ENCODE measurements around the gene MMP24. TPM values are rescaled to one million over a fixed set of nuclear protein-coding genes. Genes with fewer than 3 reads are reported as not detected.

Gene MMP24
- total RNA-seq, 1 experiment from 2014 or later = 13.0 TPM

- CTCF ChIA-PET = interaction anchor here (0.6 to 8.3 kb wide), 22 partner anchors 10 to 441 kb away, joined by 3 to 167 read pairs (median 5); partner anchors contain the start of genes CEP250, EIF6, GDF5 and UQCC1
- BruUV-seq (replicated peaks) = no TSS peak
- Mint-ChIP-seq H3K4me1 (ENCODE audit: low read depth, unreplicated experiment) (peaks cover 41% of the 10 kb centered on the region), H3K36me3 (ENCODE audit: insufficient read depth, unreplicated experiment) (peaks cover 27% of the 10 kb centered on the region), H3K27ac (ENCODE audit: unreplicated experiment) (peak overlapping the region; percentile 54), H3K27me3 (ENCODE audit: insufficient read depth, unreplicated experiment) (no peaks in the 10 kb centered on the region), H3K4me3 (ENCODE audit: unreplicated experiment) (peak overlapping the region; percentile 28), H3K9me3 (ENCODE audit: unreplicated experiment) (no peaks in the 10 kb centered on the region)
- peaks cover 44% of the 10 kb centered on the region for H3K4me1 ChIP-seq
- H3K4me3 ChIP-seq (ENCODE audit: low read depth, low read length) = no peak overlapping the region
- POLR2A ChIA-PET = interaction anchor here (0.6 kb wide), 3 partner anchors 13 to 428 kb away, joined by 3 to 5 read pairs (median 4); partner anchors contain the start of gene ACSS2
- H3K27me3 ChIP-seq (replicated peaks; ENCODE audit: control insufficient read depth, insufficient read depth, low read length) = no peaks in the 10 kb centered on the region
- intact Hi-C loops (cut with micrococcal nuclease; ENCODE audit: unreplicated experiment) = loop anchor here (1.0 kb wide), 4 partner anchors 20 to 143 kb away; partner anchors contain the start of gene EIF6
- TF ChIP-seq CTCF (IDR thresholded peaks at IDR 0.05; ENCODE audit: insufficient read depth in 1 of 2, low read depth in 1 of 2, low read length in 1 of 2, severe bottlenecking in 1 of 2, unreplicated experiment in 1 of 2) = peak; percentile 99 to 100
- DNase-seq = peak; percentile 97
- no peaks in the 10 kb centered on the region for H3K9me3 ChIP-seq
- H3K36me3 ChIP-seq (ENCODE audit: control insufficient read depth, insufficient read depth, low read length) = peaks cover 3% of the 10 kb centered on the region; the same call in 1 of the 2 replicates
Observed at GRCh38 chr20:35303735-35304491, 77.4 kb downstream of the MMP24 start.

GRCh38 chr20:35304956-35305355 is 78.5 kb downstream of the MMP24 start:
- H3K27ac Mint-ChIP-seq (ENCODE audit: unreplicated experiment) = peak overlapping the region; percentile 54
- H3K27me3 Mint-ChIP-seq (ENCODE audit: insufficient read depth, unreplicated experiment) = no peaks in the 10 kb centered on the region
- peaks cover 25% of the 10 kb centered on the region for H3K36me3 Mint-ChIP-seq (ENCODE audit: insufficient read depth, unreplicated experiment)
- DNase-seq = no peak
- peaks cover 4% of the 10 kb centered on the region; the same call in 1 of the 2 replicates for H3K36me3 ChIP-seq (ENCODE audit: control insufficient read depth, insufficient read depth, low read length)
- no peaks in the 10 kb centered on the region for H3K9me3 ChIP-seq
- CTCF ChIA-PET = interaction anchor here (0.8 to 8.3 kb wide), 14 partner anchors 9 to 209 kb away, joined by 3 to 167 read pairs (median 16); partner anchors contain the start of gene EIF6
- intact Hi-C loops (cut with micrococcal nuclease; ENCODE audit: unreplicated experiment) = loop anchor here (1.0 kb wide), 4 partner anchors 21 to 142 kb away; partner anchors contain the start of gene EIF6
- TF ChIP-seq CTCF (IDR thresholded peaks at IDR 0.05; ENCODE audit: insufficient read depth in 1 of 2, low read depth in 1 of 2, low read length in 1 of 2, severe bottlenecking in 1 of 2, unreplicated experiment in 1 of 2) = no peak
- no peak overlapping the region for H3K4me3 Mint-ChIP-seq (ENCODE audit: unreplicated experiment)
- H3K4me1 ChIP-seq = peaks cover 44% of the 10 kb centered on the region
- H3K4me3 ChIP-seq (ENCODE audit: low read depth, low read length) = no peak overlapping the region
- H3K9me3 Mint-ChIP-seq (ENCODE audit: unreplicated experiment) = no peaks in the 10 kb centered on the region
- peaks cover 41% of the 10 kb centered on the region for H3K4me1 Mint-ChIP-seq (ENCODE audit: low read depth, unreplicated experiment)
- POLR2A ChIA-PET = interaction anchor here (0.6 to 1.1 kb wide), 2 partner anchors 16 to 41 kb away, joined by 4 to 7 read pairs; no protein-coding TSS in a partner anchor
- no TSS peak for BruUV-seq (replicated peaks)
- H3K27me3 ChIP-seq (replicated peaks; ENCODE audit: control insufficient read depth, insufficient read depth, low read length) = no peaks in the 10 kb centered on the region

Measured in Caco-2 (cell line).